Mesendoderm (in vitro differentiated cells): Measurements from ENCODE around the gene FSTL4.

Experiments used
- DNase-seq: peaks from one replicate; pipeline ENCODE4 v3.0.0; 2013
- H2AK5ac ChIP-seq: 2 replicates; pipeline ENCODE4 v1.6.1; 2013; ENCODE audit warnings: low read length, inconsistent platforms
- H2BK120ac ChIP-seq: 2 replicates; pipeline ENCODE4 v1.6.1; 2013; ENCODE audit warnings: low read depth, mild to moderate bottlenecking, low read length, moderate library complexity, mixed read lengths
- H2BK15ac ChIP-seq: replicated peaks from 2 replicates; pipeline ENCODE4 v1.6.1; 2013; ENCODE audit warnings: low read depth, mild to moderate bottlenecking, moderate library complexity
- H2BK5ac ChIP-seq: 2 replicates; pipeline ENCODE4 v1.6.1; 2013; ENCODE audit warnings: low read length, inconsistent platforms
- H3K18ac ChIP-seq: 2 replicates; pipeline ENCODE4 v1.6.1; 2013; ENCODE audit warnings: mild to moderate bottlenecking, low read length, mixed read lengths
- H3K23ac ChIP-seq: one replicate; pipeline ENCODE4 v1.6.1; 2013; ENCODE audit warnings: low read length
- H3K27ac ChIP-seq: 2 replicates; pipeline ENCODE4 v1.5.1; 2013; ENCODE audit warnings: low read depth, mild to moderate bottlenecking, inconsistent platforms, low read length, moderate library complexity
- H3K27me3 ChIP-seq: 2 replicates; pipeline ENCODE4 v1.6.1; 2013; ENCODE audit warnings: low read length, control low read depth, mild to moderate bottlenecking, inconsistent platforms; ENCODE audit not compliant: insufficient read depth, poor library complexity
- H3K36me3 ChIP-seq: 2 replicates; pipeline ENCODE4 v1.6.1; 2013; ENCODE audit warnings: low read length, inconsistent platforms; ENCODE audit not compliant: control insufficient read depth, insufficient read depth
- H3K4ac ChIP-seq: one replicate; pipeline ENCODE4 v1.6.1; 2013; ENCODE audit warnings: low read depth, mild to moderate bottlenecking, low read length, moderate library complexity
- H3K4me1 ChIP-seq: 2 replicates; pipeline ENCODE4 v1.6.1; 2013; ENCODE audit warnings: low read depth, low read length, inconsistent platforms; ENCODE audit not compliant: control insufficient read depth
- H3K4me2 ChIP-seq: 2 replicates; pipeline ENCODE4 v1.6.1; 2013; ENCODE audit warnings: low read length
- H3K4me3 ChIP-seq: 2 replicates; pipeline ENCODE4 v1.5.1; 2013; ENCODE audit warnings: mild to moderate bottlenecking, low read length
- H3K56ac ChIP-seq: one replicate; pipeline ENCODE4 v1.6.1; 2013; ENCODE audit warnings: low read length
- H3K79me1 ChIP-seq: 2 replicates; pipeline ENCODE4 v1.6.1; 2013; ENCODE audit warnings: low read length, inconsistent platforms
- H3K79me2 ChIP-seq: 2 replicates; pipeline ENCODE4 v1.6.1; 2013; ENCODE audit warnings: mild to moderate bottlenecking, low read length; ENCODE audit not compliant: control insufficient read depth, insufficient read depth
- H3K9ac ChIP-seq: 2 replicates; pipeline ENCODE4 v1.6.1; 2013; ENCODE audit warnings: low read length, inconsistent platforms
- H4K5ac ChIP-seq: one replicate; pipeline ENCODE4 v1.6.1; 2013; ENCODE audit warnings: low read length
- H4K8ac ChIP-seq: one replicate; pipeline ENCODE4 v1.6.1; 2013; ENCODE audit warnings: low read depth, mild to moderate bottlenecking, control low read depth, low read length, moderate library complexity
- WGBS: extraction: QIAGEN DNeasy Blood & Tissue Kit; methylation state at CpG from one replicate; pipeline ENCODE4 v1.1.7; 2013; ENCODE audit warnings: low lambda C conversion rate, missing lambda C conversion rate; ENCODE audit not compliant: insufficient coverage; ENCODE audit errors: extremely low coverage; 5-methylcytosine and 5-hydroxymethylcytosine counted together

Gene FSTL4

DNA sequence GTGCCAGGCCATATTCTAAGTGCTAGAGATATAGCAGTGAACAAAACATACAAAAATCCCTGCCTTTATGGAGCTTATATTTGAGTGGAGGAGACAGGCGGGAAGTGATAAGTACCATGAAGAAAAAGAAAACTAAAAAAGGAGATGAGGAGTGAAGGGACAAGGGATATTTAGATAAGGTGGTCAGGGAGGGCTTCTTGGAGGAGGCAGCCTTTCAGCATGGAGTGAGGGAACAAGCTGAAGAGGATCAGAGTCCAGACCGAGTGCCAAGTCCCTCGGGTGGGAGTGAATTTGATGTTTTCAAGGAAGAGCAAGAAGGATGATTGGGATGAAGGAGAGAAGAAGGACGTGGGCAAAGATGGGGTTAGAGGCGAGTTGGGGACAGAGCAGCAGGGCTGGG, 190.5 kb downstream of the FSTL4 start:
- H3K9ac ChIP-seq: no peak overlapping the region
- H3K4me2 ChIP-seq: no peak overlapping the region
- H3K27ac ChIP-seq: no peak overlapping the region
- H2BK5ac ChIP-seq: no peak overlapping the region
- no peaks in the 10 kb centered on the region for H3K27me3 ChIP-seq
- no peak overlapping the region for H3K4me3 ChIP-seq
- H3K23ac ChIP-seq: no peak overlapping the region
- H3K56ac ChIP-seq: no peak overlapping the region
- no peak overlapping the region for H2BK15ac ChIP-seq
- H3K18ac ChIP-seq: no peak overlapping the region
- no peaks in the 10 kb centered on the region for H3K79me1 ChIP-seq
- H4K8ac ChIP-seq: no peak overlapping the region
- H3K4me1 ChIP-seq: peaks cover 6% of the 10 kb centered on the region
- no peaks in the 10 kb centered on the region for H3K36me3 ChIP-seq
- H2AK5ac ChIP-seq: no peak overlapping the region
- no CpG with 5 or more reads among the region's 5 CpGs for WGBS
- H4K5ac ChIP-seq: no peak overlapping the region
- H2BK120ac ChIP-seq: no peak overlapping the region
- no peaks in the 10 kb centered on the region for H3K79me2 ChIP-seq
- no peak overlapping the region for H3K4ac ChIP-seq
- no peak for DNase-seq

DNA sequence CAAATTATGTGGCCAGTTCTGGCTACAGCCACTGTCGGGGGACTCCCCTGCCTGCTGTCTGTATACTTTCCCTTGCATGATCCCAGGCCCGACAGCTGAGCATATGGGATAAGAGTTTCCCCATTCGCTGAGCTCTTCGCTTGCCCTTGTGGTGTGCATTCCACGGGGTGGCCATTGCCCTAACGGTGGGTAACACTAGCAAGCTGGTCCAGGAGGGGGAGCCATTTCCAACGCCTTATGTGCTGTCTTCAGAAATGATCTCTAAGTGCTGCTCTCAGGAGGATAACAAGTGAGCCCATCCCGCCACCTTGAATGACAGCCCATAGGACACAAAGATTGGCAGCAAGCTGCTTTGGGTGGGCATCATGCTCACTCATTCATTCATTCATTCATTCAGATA, 190.9 kb downstream of the FSTL4 start:
- no peak overlapping the region for H2BK5ac ChIP-seq
- H4K5ac ChIP-seq: no peak overlapping the region
- H3K27me3 ChIP-seq: no peaks in the 10 kb centered on the region
- H3K4me2 ChIP-seq: no peak overlapping the region
- H3K4me1 ChIP-seq: peaks cover 6% of the 10 kb centered on the region
- H3K9ac ChIP-seq: no peak overlapping the region
- H4K8ac ChIP-seq: no peak overlapping the region
- no peak overlapping the region for H3K4ac ChIP-seq
- H3K27ac ChIP-seq: no peak overlapping the region
- no peak overlapping the region for H3K4me3 ChIP-seq
- H2BK15ac ChIP-seq: no peak overlapping the region
- no peaks in the 10 kb centered on the region for H3K79me2 ChIP-seq
- no peaks in the 10 kb centered on the region for H3K79me1 ChIP-seq
- no peak overlapping the region for H2AK5ac ChIP-seq
- H3K23ac ChIP-seq: no peak overlapping the region
- peak; percentile 80 for DNase-seq
- H3K56ac ChIP-seq: no peak overlapping the region
- H2BK120ac ChIP-seq: no peak overlapping the region
- WGBS: no CpG with 5 or more reads among the region's 8 CpGs
- H3K36me3 ChIP-seq: no peaks in the 10 kb centered on the region
- H3K18ac ChIP-seq: no peak overlapping the region

DNA sequence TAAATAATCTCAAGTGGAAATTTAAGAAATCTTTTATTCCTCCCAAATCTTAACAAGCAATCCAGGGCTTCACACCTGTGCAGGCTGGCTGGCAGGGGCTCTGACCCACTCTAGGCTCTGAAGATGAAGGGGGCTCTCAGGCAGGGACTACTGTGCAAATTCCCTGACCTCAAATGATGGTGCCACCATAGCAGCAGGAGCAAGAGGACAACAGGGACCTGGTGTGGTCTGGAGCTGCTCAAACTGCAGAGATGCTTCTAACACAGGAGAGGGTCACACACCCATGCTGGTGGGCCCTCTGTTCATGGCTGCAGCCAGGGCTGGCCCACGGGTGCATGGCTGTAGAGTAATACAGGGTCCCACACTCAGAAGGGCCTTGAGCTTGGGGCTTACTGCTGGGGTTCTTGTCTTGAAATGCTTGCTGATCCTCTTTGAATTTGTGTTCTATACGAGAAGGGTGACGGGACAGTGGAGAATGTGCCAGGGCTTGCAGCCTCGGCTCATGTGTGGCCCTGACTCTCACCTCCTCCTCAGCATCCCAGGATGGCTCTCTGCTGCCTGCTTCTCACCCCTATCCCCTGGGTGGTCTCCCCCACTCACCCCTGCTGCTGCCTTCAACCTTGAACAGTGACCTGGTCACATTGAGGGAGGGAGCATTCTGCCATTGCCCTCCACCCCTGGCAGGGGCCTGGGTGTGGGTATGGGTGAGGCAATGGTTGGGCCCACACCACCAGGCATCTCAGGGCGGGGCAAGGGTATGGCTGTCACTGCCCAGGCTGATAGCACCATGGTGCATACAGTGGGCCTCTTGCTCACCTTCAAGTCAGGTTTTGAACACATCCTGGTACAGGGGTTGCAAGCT, 191.7 kb downstream of the FSTL4 start:
- Histone ChIP-seq H3K79me2 (no peaks in the 10 kb centered on the region), H4K5ac (no peak overlapping the region), H3K79me1 (no peaks in the 10 kb centered on the region), H3K4me1 (peaks cover 6% of the 10 kb centered on the region), H2BK5ac (no peak overlapping the region), H3K27ac (no peak overlapping the region), H3K9ac (no peak overlapping the region), H2BK120ac (no peak overlapping the region), H3K4me3 (no peak overlapping the region), H3K27me3 (no peaks in the 10 kb centered on the region), H2BK15ac (no peak overlapping the region), H3K4ac (no peak overlapping the region), H3K36me3 (no peaks in the 10 kb centered on the region), H3K56ac (no peak overlapping the region), H3K18ac (no peak overlapping the region), H3K4me2 (no peak overlapping the region), H4K8ac (no peak overlapping the region), H3K23ac (no peak overlapping the region), H2AK5ac (no peak overlapping the region)
- no peak for DNase-seq
- WGBS: no CpG with 5 or more reads among the region's 5 CpGs

DNA sequence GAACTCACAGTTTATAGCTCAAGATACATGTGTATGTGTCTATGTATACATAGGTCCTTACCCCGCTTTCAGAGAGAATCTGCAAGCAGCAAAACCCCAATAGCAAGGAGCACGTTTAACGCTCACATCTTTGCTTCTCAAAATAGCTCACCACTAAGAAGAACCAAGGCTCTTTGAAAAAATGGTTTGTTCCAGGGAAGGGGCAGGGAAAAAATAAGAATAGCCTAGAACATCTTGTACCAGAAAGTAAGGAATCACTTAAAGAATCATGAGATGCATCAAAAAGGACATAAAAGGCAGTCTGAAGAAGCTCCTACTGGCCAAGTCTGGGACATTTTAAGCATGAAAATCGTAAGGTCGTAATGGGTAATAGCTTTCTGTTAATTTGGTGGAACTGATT, 196.4 kb downstream of the FSTL4 start:
- Histone ChIP-seq H3K4me3 (no peak overlapping the region), H4K8ac (no peak overlapping the region), H3K27ac (no peak overlapping the region), H4K5ac (no peak overlapping the region), H2AK5ac (no peak overlapping the region), H3K4me1 (no peaks in the 10 kb centered on the region), H3K4ac (no peak overlapping the region), H3K4me2 (no peak overlapping the region), H3K23ac (no peak overlapping the region), H3K79me2 (no peaks in the 10 kb centered on the region), H3K27me3 (no peaks in the 10 kb centered on the region), H3K56ac (no peak overlapping the region), H2BK120ac (no peak overlapping the region), H3K18ac (no peak overlapping the region), H3K36me3 (no peaks in the 10 kb centered on the region), H2BK15ac (no peak overlapping the region), H2BK5ac (no peak overlapping the region), H3K79me1 (no peaks in the 10 kb centered on the region), H3K9ac (no peak overlapping the region)
- WGBS: no CpG with 5 or more reads among the region's 5 CpGs
- DNase-seq: no peak

DNA sequence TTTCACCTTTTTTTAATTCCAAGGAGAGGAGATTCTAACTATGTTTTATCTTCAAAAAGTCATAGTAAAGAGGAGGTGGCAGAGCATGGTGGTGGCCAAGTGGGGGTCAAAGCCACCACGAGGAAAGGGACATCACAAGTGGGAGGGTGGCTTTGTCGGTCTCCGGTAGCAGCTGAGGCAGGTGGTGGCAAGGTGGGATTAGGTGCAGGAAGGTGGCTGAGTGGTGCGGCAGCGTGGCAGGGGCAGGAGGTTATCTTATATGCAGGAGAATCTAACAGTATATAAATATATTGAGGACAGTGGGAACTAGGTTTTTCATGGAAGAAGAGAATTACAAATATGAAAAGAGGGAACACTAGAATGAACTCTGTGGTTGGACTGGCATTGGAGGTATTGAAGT, 196.8 kb downstream of the FSTL4 start:
- Histone ChIP-seq H3K23ac (no peak overlapping the region), H3K36me3 (no peaks in the 10 kb centered on the region), H4K8ac (no peak overlapping the region), H3K27ac (no peak overlapping the region), H4K5ac (no peak overlapping the region), H3K4me3 (no peak overlapping the region), H3K18ac (no peak overlapping the region), H3K4ac (no peak overlapping the region), H2AK5ac (no peak overlapping the region), H3K9ac (no peak overlapping the region), H3K4me1 (no peaks in the 10 kb centered on the region), H2BK120ac (no peak overlapping the region), H2BK5ac (no peak overlapping the region), H3K56ac (no peak overlapping the region), H3K79me2 (no peaks in the 10 kb centered on the region), H3K79me1 (no peaks in the 10 kb centered on the region), H3K27me3 (no peaks in the 10 kb centered on the region), H2BK15ac (no peak overlapping the region), H3K4me2 (no peak overlapping the region)
- DNase-seq: no peak
- no CpG with 5 or more reads among the region's 5 CpGs for WGBS

DNA sequence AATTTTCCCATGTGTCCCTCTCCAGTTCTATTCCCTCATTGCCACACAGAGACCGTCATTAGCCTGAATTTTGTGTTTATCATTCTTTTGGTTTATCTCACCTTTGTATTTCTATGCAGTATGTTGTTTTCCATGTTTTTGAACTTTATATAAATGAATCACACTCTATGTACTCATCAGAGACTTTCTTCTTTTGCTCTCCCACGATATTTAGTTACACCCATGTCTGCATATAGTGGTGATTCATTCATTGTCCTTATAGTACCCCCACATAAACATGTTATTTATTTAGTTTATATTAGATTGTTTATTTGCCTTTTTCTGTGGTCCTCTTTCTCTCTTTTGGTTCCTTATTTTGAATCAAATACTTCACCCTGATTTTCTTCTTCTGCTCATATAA, 199.7 kb downstream of the FSTL4 start:
- no peak overlapping the region for H3K4me2 ChIP-seq
- H3K4me3 ChIP-seq: no peak overlapping the region
- no peak overlapping the region for H3K9ac ChIP-seq
- no peak overlapping the region for H2BK120ac ChIP-seq
- H3K56ac ChIP-seq: no peak overlapping the region
- H4K5ac ChIP-seq: no peak overlapping the region
- no peak overlapping the region for H3K18ac ChIP-seq
- no CpG with 5 or more reads among the region's 2 CpGs for WGBS
- H3K36me3 ChIP-seq: no peaks in the 10 kb centered on the region
- H2BK15ac ChIP-seq: no peak overlapping the region
- H3K23ac ChIP-seq: no peak overlapping the region
- no peak overlapping the region for H3K4ac ChIP-seq
- no peak overlapping the region for H2BK5ac ChIP-seq
- no peak for DNase-seq
- H4K8ac ChIP-seq: no peak overlapping the region
- H2AK5ac ChIP-seq: no peak overlapping the region
- H3K27me3 ChIP-seq: no peaks in the 10 kb centered on the region
- H3K27ac ChIP-seq: no peak overlapping the region
- no peaks in the 10 kb centered on the region for H3K79me2 ChIP-seq
- no peaks in the 10 kb centered on the region for H3K79me1 ChIP-seq
- peaks cover 4% of the 10 kb centered on the region for H3K4me1 ChIP-seq
